Lower leg skin (tissue), 3 donors: Measurements from ENCODE around the gene SLC35F3.

Experiments
- CTCF ChIP-seq, 3 donors: fragments of 450-650 bp; IDR thresholded peaks; one replicate each; pipeline ENCODE4 v1.5.1; 2016; ENCODE audit warnings: antibody characterized with exemption in 3 of 3, mild to moderate bottlenecking in 3 of 3, moderate library complexity in 2 of 3
- POLR2A ChIP-seq, 2 donors: fragments of 450-650 bp; IDR thresholded peaks; one replicate each; pipeline ENCODE4 v1.6.1; 2016 to 2017; ENCODE audit warnings: antibody characterized with exemption in 2 of 2, mild to moderate bottlenecking in 1 of 2, moderate library complexity in 1 of 2

GRCh38 chr1:234325878-234326496, 421.5 kb downstream of the SLC35F3 start:
- TF ChIP-seq CTCF (IDR thresholded peaks at IDR 0.05) (no peak), POLR2A (IDR thresholded peaks at IDR 0.05) (no peak)
